ENCODE measurements around the gene MID1. TPM values are rescaled to one million over a fixed set of nuclear protein-coding genes. Genes with fewer than 3 reads are reported as not detected.

The MID1 gene
- total RNA-seq, 5 donors from 2014 or later (not counting 1 experiment from before 2014, with no cell fraction given): 0.09 to 0.29 (median 0.10) TPM; not detected in 2

- ATAC-seq (replicated peaks in 1 of 4): no peak
- Mint-ChIP-seq H3K27me3 (peaks cover 0 to 5% of the 10 kb centered on the region in 2 donors), H3K4me3 (no peak overlapping the region), H3K4me1 (no peaks in the 10 kb centered on the region), H3K27ac (no peak overlapping the region), H3K36me3 (no peaks in the 10 kb centered on the region), H3K9me3 (peaks cover 0 to 3% (median 0%) of the 10 kb centered on the region in 3 donors)
- ChIA-PET POLR2A (no interaction called here), CTCF (no interaction called here)
- Histone ChIP-seq H3K4me3 (ENCODE audit: control insufficient read depth in 1 of 2, extremely low read depth in 1 of 2, low read length in 1 of 2) (no peak overlapping the region), H3K9me3 (no peaks in the 10 kb centered on the region), H3K27ac (ENCODE audit: low read length) (no peak overlapping the region), H3K4me1 (ENCODE audit: control insufficient read depth in 1 of 2, extremely low read depth in 1 of 2, insufficient read depth in 2 of 2, low read length in 2 of 2) (no peaks in the 10 kb centered on the region), H3K36me3 (ENCODE audit: control insufficient read depth in 2 of 2, extremely low read depth in 1 of 2, insufficient read depth in 1 of 2, low read length in 1 of 2) (no peaks in the 10 kb centered on the region), H3K27me3 (replicated peaks in 1 of 2; ENCODE audit: control insufficient read depth in 2 of 2, extremely low read depth in 1 of 2, insufficient read depth in 2 of 2, low read length in 1 of 2) (no peaks in the 10 kb centered on the region)
- WGBS (ENCODE audit: insufficient coverage): 80% methylated on average over 3 of the region's 6 CpGs
- DNase-seq: no peak
Observed at GRCh38 chrX:10525381-10526120, 94.8 kb downstream of the MID1 start.

GRCh38 chrX:10524578-10524977 lies 95.8 kb downstream of the MID1 start:
- Histone ChIP-seq H3K27ac (ENCODE audit: low read length) (no peak overlapping the region), H3K36me3 (ENCODE audit: control insufficient read depth in 2 of 2, extremely low read depth in 1 of 2, insufficient read depth in 1 of 2, low read length in 1 of 2) (no peaks in the 10 kb centered on the region), H3K27me3 (replicated peaks in 1 of 2; ENCODE audit: control insufficient read depth in 2 of 2, extremely low read depth in 1 of 2, insufficient read depth in 2 of 2, low read length in 1 of 2) (no peaks in the 10 kb centered on the region), H3K9me3 (no peaks in the 10 kb centered on the region), H3K4me3 (ENCODE audit: control insufficient read depth in 1 of 2, extremely low read depth in 1 of 2, low read length in 1 of 2) (no peak overlapping the region), H3K4me1 (ENCODE audit: control insufficient read depth in 1 of 2, extremely low read depth in 1 of 2, insufficient read depth in 2 of 2, low read length in 2 of 2) (no peaks in the 10 kb centered on the region)
- H3K27me3 Mint-ChIP-seq: peaks cover 0 to 5% of the 10 kb centered on the region in 2 donors
- POLR2A ChIA-PET: interaction anchor here in 1 of 2 donors (0.5 kb wide), 1 partner anchor 20 kb away, joined by 4 read pairs; no protein-coding TSS in a partner anchor
- H3K36me3 Mint-ChIP-seq: no peaks in the 10 kb centered on the region
- DNase-seq: no peak
- H3K27ac Mint-ChIP-seq: no peak overlapping the region
- H3K9me3 Mint-ChIP-seq: peaks cover 0 to 4% (median 0%) of the 10 kb centered on the region in 3 donors
- CTCF ChIA-PET: no interaction called here
- H3K4me1 Mint-ChIP-seq: no peaks in the 10 kb centered on the region
- no peak for ATAC-seq (replicated peaks in 1 of 4)
- no CpG with 5 or more reads among the region's 1 CpG for WGBS (ENCODE audit: insufficient coverage)
- H3K4me3 Mint-ChIP-seq: no peak overlapping the region

- Histone ChIP-seq H3K4me3 (ENCODE audit: control insufficient read depth in 1 of 2, extremely low read depth in 1 of 2, low read length in 1 of 2) (no peak overlapping the region), H3K27ac (ENCODE audit: low read length) (no peak overlapping the region), H3K27me3 (replicated peaks in 1 of 2; ENCODE audit: control insufficient read depth in 2 of 2, extremely low read depth in 1 of 2, insufficient read depth in 2 of 2, low read length in 1 of 2) (no peaks in the 10 kb centered on the region), H3K36me3 (ENCODE audit: control insufficient read depth in 2 of 2, extremely low read depth in 1 of 2, insufficient read depth in 1 of 2, low read length in 1 of 2) (no peaks in the 10 kb centered on the region), H3K4me1 (ENCODE audit: control insufficient read depth in 1 of 2, extremely low read depth in 1 of 2, insufficient read depth in 2 of 2, low read length in 2 of 2) (no peaks in the 10 kb centered on the region), H3K9me3 (no peaks in the 10 kb centered on the region)
- DNase-seq (no peak), ATAC-seq (replicated peaks in 1 of 4) (no peak)
- no peaks in the 10 kb centered on the region for H3K36me3 Mint-ChIP-seq
- peaks cover 0 to 13% (median 0%) of the 10 kb centered on the region in 3 donors for H3K9me3 Mint-ChIP-seq
- no peaks in the 10 kb centered on the region for H3K4me1 Mint-ChIP-seq
- H3K27me3 Mint-ChIP-seq: no peaks in the 10 kb centered on the region
- no peak overlapping the region for H3K4me3 Mint-ChIP-seq
- CTCF ChIA-PET: no interaction called here
- POLR2A ChIA-PET: no interaction called here
- no peak overlapping the region for H3K27ac Mint-ChIP-seq
Observed at GRCh38 chrX:10519761-10520160, 100.6 kb downstream of the MID1 start.

- no peak overlapping the region for H3K27ac ChIP-seq (ENCODE audit: low read length)
- Mint-ChIP-seq H3K27ac (no peak overlapping the region), H3K36me3 (no peaks in the 10 kb centered on the region), H3K4me3 (no peak overlapping the region), H3K27me3 (no peaks in the 10 kb centered on the region), H3K4me1 (no peaks in the 10 kb centered on the region), H3K9me3 (peaks cover 0 to 13% (median 0%) of the 10 kb centered on the region in 3 donors)
- H3K9me3 ChIP-seq: no peaks in the 10 kb centered on the region
- POLR2A ChIA-PET: no interaction called here
- DNase-seq (no peak), ATAC-seq (replicated peaks in 1 of 4) (no peak)
- H3K27me3 ChIP-seq (replicated peaks in 1 of 2; ENCODE audit: control insufficient read depth in 2 of 2, extremely low read depth in 1 of 2, insufficient read depth in 2 of 2, low read length in 1 of 2): no peaks in the 10 kb centered on the region
- no peaks in the 10 kb centered on the region for H3K4me1 ChIP-seq (ENCODE audit: control insufficient read depth in 1 of 2, extremely low read depth in 1 of 2, insufficient read depth in 2 of 2, low read length in 2 of 2)
- CTCF ChIA-PET: no interaction called here
- H3K36me3 ChIP-seq (ENCODE audit: control insufficient read depth in 2 of 2, extremely low read depth in 1 of 2, insufficient read depth in 1 of 2, low read length in 1 of 2): no peaks in the 10 kb centered on the region
- H3K4me3 ChIP-seq (ENCODE audit: control insufficient read depth in 1 of 2, extremely low read depth in 1 of 2, low read length in 1 of 2): no peak overlapping the region
Observed at GRCh38 chrX:10519278-10519677, 101.1 kb downstream of the MID1 start.

GRCh38 chrX:10518073-10518472 lies 102.3 kb downstream of the MID1 start:
- no peak overlapping the region for H3K4me3 Mint-ChIP-seq
- ChIA-PET CTCF (interaction anchor here in 1 of 2 donors (0.6 kb wide), 1 partner anchor 44 kb away, joined by 7 read pairs; no protein-coding TSS in a partner anchor), POLR2A (no interaction called here)
- no peaks in the 10 kb centered on the region for H3K9me3 ChIP-seq
- peaks cover 0 to 13% (median 0%) of the 10 kb centered on the region in 3 donors for H3K9me3 Mint-ChIP-seq
- no peak overlapping the region for H3K27ac Mint-ChIP-seq
- H3K4me3 ChIP-seq (ENCODE audit: control insufficient read depth in 1 of 2, extremely low read depth in 1 of 2, low read length in 1 of 2): no peak overlapping the region
- DNase-seq: no peak
- no peaks in the 10 kb centered on the region for H3K36me3 ChIP-seq (ENCODE audit: control insufficient read depth in 2 of 2, extremely low read depth in 1 of 2, insufficient read depth in 1 of 2, low read length in 1 of 2)
- no peaks in the 10 kb centered on the region for H3K36me3 Mint-ChIP-seq
- no peaks in the 10 kb centered on the region for H3K27me3 ChIP-seq (replicated peaks in 1 of 2; ENCODE audit: control insufficient read depth in 2 of 2, extremely low read depth in 1 of 2, insufficient read depth in 2 of 2, low read length in 1 of 2)
- no peaks in the 10 kb centered on the region for H3K4me1 Mint-ChIP-seq
- no peak overlapping the region for H3K27ac ChIP-seq (ENCODE audit: low read length)
- no peak for ATAC-seq (replicated peaks in 1 of 4)
- no peaks in the 10 kb centered on the region for H3K4me1 ChIP-seq (ENCODE audit: control insufficient read depth in 1 of 2, extremely low read depth in 1 of 2, insufficient read depth in 2 of 2, low read length in 2 of 2)
- no CpG with 5 or more reads among the region's 2 CpGs for WGBS (ENCODE audit: insufficient coverage)
- no peaks in the 10 kb centered on the region for H3K27me3 Mint-ChIP-seq

- ChIA-PET POLR2A (no interaction called here), CTCF (no interaction called here)
- no peaks in the 10 kb centered on the region for H3K27me3 Mint-ChIP-seq
- H3K4me3 ChIP-seq (ENCODE audit: control insufficient read depth in 1 of 2, extremely low read depth in 1 of 2, low read length in 1 of 2): no peak overlapping the region
- H3K36me3 ChIP-seq (ENCODE audit: control insufficient read depth in 2 of 2, extremely low read depth in 1 of 2, insufficient read depth in 1 of 2, low read length in 1 of 2): no peaks in the 10 kb centered on the region
- H3K4me1 Mint-ChIP-seq: no peaks in the 10 kb centered on the region
- no peaks in the 10 kb centered on the region for H3K27me3 ChIP-seq (replicated peaks in 1 of 2; ENCODE audit: control insufficient read depth in 2 of 2, extremely low read depth in 1 of 2, insufficient read depth in 2 of 2, low read length in 1 of 2)
- no peak overlapping the region for H3K27ac ChIP-seq (ENCODE audit: low read length)
- H3K36me3 Mint-ChIP-seq: no peaks in the 10 kb centered on the region
- H3K27ac Mint-ChIP-seq: no peak overlapping the region
- no peak for ATAC-seq (replicated peaks in 1 of 4)
- DNase-seq: no peak
- no peaks in the 10 kb centered on the region for H3K4me1 ChIP-seq (ENCODE audit: control insufficient read depth in 1 of 2, extremely low read depth in 1 of 2, insufficient read depth in 2 of 2, low read length in 2 of 2)
- H3K9me3 Mint-ChIP-seq: peaks cover 0 to 13% (median 2%) of the 10 kb centered on the region in 3 donors
- no peak overlapping the region for H3K4me3 Mint-ChIP-seq
- 80% methylated on average over 1 of the region's 5 CpGs for WGBS (ENCODE audit: insufficient coverage)
- no peaks in the 10 kb centered on the region for H3K9me3 ChIP-seq
Observed at GRCh38 chrX:10516781-10517322, 103.5 kb downstream of the MID1 start.
